Mesenchymal stem cell (in vitro differentiated cells and primary cell): ENCODE results near the gene ORC1.

Experiments used
- DNase-seq: peaks from one replicate; pipeline ENCODE4 v3.0.0-alpha.2; 2013
- H2AFZ ChIP-seq: one replicate; pipeline ENCODE4 v1.6.1; 2013; ENCODE audit warnings: low read depth, mild to moderate bottlenecking, control low read depth, inconsistent platforms, low read length, moderate library complexity
- H2AK5ac ChIP-seq: 2 replicates; pipeline ENCODE4 v1.6.1; 2013; ENCODE audit warnings: low read length, moderate library complexity, mild to moderate bottlenecking, inconsistent platforms; ENCODE audit not compliant: severe bottlenecking
- H2BK120ac ChIP-seq: one replicate; pipeline ENCODE4 v1.6.1; 2013; ENCODE audit warnings: low read depth, mild to moderate bottlenecking, inconsistent platforms, low read length, moderate library complexity
- H2BK12ac ChIP-seq, 2 experiments: one replicate each; pipeline ENCODE4 v1.6.1; 2013; ENCODE audit warnings: inconsistent platforms in 2 of 2, low read length in 2 of 2, mild to moderate bottlenecking in 2 of 2, moderate library complexity in 2 of 2, control low read depth in 1 of 2
- H2BK15ac ChIP-seq: one replicate; pipeline ENCODE4 v1.6.1; 2013; ENCODE audit warnings: mild to moderate bottlenecking, low read depth, inconsistent platforms; ENCODE audit not compliant: poor library complexity, severe bottlenecking
- H2BK5ac ChIP-seq: 2 replicates; pipeline ENCODE4 v1.6.1; 2013; ENCODE audit warnings: low read depth, mild to moderate bottlenecking, low read length, control low read depth, inconsistent platforms; ENCODE audit not compliant: poor library complexity, severe bottlenecking
- H3K14ac ChIP-seq, 2 experiments: one replicate each; pipeline ENCODE4 v1.6.1; 2013; ENCODE audit warnings: inconsistent platforms in 2 of 2, low read length in 2 of 2, control low read depth in 1 of 2, mild to moderate bottlenecking in 1 of 2, moderate library complexity in 1 of 2
- H3K18ac ChIP-seq, 2 experiments: one replicate each; pipeline ENCODE4 v1.6.1; 2013; ENCODE audit warnings: inconsistent platforms in 2 of 2, low read length in 2 of 2, control low read depth in 1 of 2, low read depth in 1 of 2, mild to moderate bottlenecking in 1 of 2
- H3K23ac ChIP-seq, 2 experiments: one replicate each; pipeline ENCODE4 v1.6.1; 2013; ENCODE audit warnings: inconsistent platforms in 2 of 2, low read length in 2 of 2, mild to moderate bottlenecking in 2 of 2, moderate library complexity in 2 of 2, control low read depth in 1 of 2
- H3K27ac ChIP-seq: 2 replicates; pipeline ENCODE4 v1.5.1; 2013; ENCODE audit warnings: mild to moderate bottlenecking, moderate library complexity, low read length, control low read depth, inconsistent platforms; ENCODE audit not compliant: poor library complexity, severe bottlenecking
- H3K27me3 ChIP-seq, 2 experiments: 2 replicates each; pipeline versions ENCODE4 v1.6.1 to v1.7.0; 2013; ENCODE audit warnings: low read length in 2 of 2, mild to moderate bottlenecking in 2 of 2, moderate library complexity in 2 of 2, control low read depth in 1 of 2, inconsistent platforms in 1 of 2; ENCODE audit not compliant: control insufficient read depth in 1 of 2, insufficient read depth in 1 of 2
- H3K36me3 ChIP-seq, 2 experiments: 2 replicates each; pipeline versions ENCODE4 v1.6.1 to v1.7.0; 2013; ENCODE audit warnings: low read length in 2 of 2, control low read depth in 1 of 2, inconsistent platforms in 1 of 2, low read depth in 1 of 2, mild to moderate bottlenecking in 1 of 2; ENCODE audit not compliant: insufficient read depth in 2 of 2, control insufficient read depth in 1 of 2
- H3K4ac ChIP-seq, 2 experiments: one replicate each; pipeline ENCODE4 v1.6.1; 2013; ENCODE audit warnings: inconsistent platforms in 2 of 2, low read length in 2 of 2, mild to moderate bottlenecking in 2 of 2, moderate library complexity in 2 of 2, control low read depth in 1 of 2, low read depth in 1 of 2
- H3K4me1 ChIP-seq: 2 replicates; pipeline ENCODE4 v1.6.1; 2013; ENCODE audit warnings: low read depth, low read length, control low read depth; ENCODE audit not compliant: control insufficient read depth, insufficient read depth
- H3K4me2 ChIP-seq: 2 replicates; pipeline ENCODE4 v1.6.1; 2013; ENCODE audit warnings: low read length, mild to moderate bottlenecking, inconsistent platforms; ENCODE audit not compliant: poor library complexity, severe bottlenecking
- H3K4me3 ChIP-seq, 2 experiments: 2 replicates each; pipeline versions ENCODE4 v1.5.1 to v1.7.0; 2013; ENCODE audit warnings: low read length in 2 of 2, mild to moderate bottlenecking in 2 of 2, control low read depth in 1 of 2, low read depth in 1 of 2; ENCODE audit not compliant: insufficient read depth in 1 of 2
- H3K79me1 ChIP-seq: replicated peaks from 2 replicates; pipeline ENCODE4 v1.6.1; 2013; ENCODE audit warnings: mild to moderate bottlenecking, control low read depth, low read length, inconsistent platforms; ENCODE audit not compliant: poor library complexity, severe bottlenecking
- H3K9ac ChIP-seq: 2 replicates; pipeline ENCODE4 v1.7.0; 2013; ENCODE audit warnings: mild to moderate bottlenecking, low read length, moderate library complexity
- H3K9me3 ChIP-seq: 2 replicates; pipeline ENCODE4 v1.7.0; 2013; ENCODE audit warnings: mild to moderate bottlenecking, low read length; ENCODE audit not compliant: control insufficient read depth
- H4K8ac ChIP-seq: one replicate; pipeline ENCODE4 v1.6.1; 2013; ENCODE audit warnings: inconsistent platforms, mild to moderate bottlenecking, low read length, moderate library complexity
- H4K91ac ChIP-seq: one replicate; pipeline ENCODE4 v1.6.1; 2013; ENCODE audit warnings: mild to moderate bottlenecking, low read length, inconsistent platforms
- WGBS: methylation state at CpG from one replicate; pipeline ENCODE4 v1.1.7; 2013; ENCODE audit warnings: mixed read lengths; 5-methylcytosine and 5-hydroxymethylcytosine counted together

Gene ORC1

DNA sequence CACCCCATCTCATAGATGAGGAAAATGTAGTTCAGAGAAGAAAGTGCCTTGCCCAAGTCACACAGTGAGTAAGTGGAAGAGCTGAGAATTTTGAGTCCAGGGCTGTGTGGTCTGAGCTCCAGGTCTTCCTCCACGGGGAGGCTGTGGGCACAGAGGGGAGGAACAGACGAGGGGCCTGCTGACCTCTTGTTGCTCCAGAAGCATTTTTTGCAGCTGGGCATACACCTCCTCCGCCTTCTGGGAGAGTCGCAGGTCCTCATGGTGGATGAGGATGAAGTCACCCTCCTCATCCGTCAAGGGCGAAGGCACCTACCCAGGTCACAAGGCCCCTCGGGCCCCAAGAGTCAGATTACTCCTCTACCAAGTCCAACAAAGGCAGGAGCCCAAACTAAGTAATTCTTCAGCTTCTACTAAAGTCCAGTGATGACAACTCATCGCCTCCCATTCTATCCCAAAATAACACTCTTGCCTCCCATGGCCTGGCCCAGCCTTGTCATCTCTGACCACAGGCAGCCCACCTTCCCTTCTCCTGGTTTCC is 47.3 kb downstream of the ORC1 start:
- Histone ChIP-seq H3K9ac (no peak overlapping the region), H3K36me3 (peaks cover 94 to 100% of the 10 kb centered on the region in 2 experiments), H2BK120ac (no peak overlapping the region), H3K9me3 (no peaks in the 10 kb centered on the region), H4K91ac (no peak overlapping the region), H3K14ac (no peak overlapping the region), H2BK15ac (no peak overlapping the region), H2BK12ac (no peak overlapping the region), H3K4me2 (no peak overlapping the region), H3K18ac (no peak overlapping the region), H3K27ac (no peak overlapping the region), H3K23ac (no peak overlapping the region), H3K79me1 (peaks cover 55% of the 10 kb centered on the region), H3K4me3 (no peak overlapping the region), H2AK5ac (no peak overlapping the region), H3K4ac (no peak overlapping the region), H2BK5ac (no peak overlapping the region), H3K4me1 (no peaks in the 10 kb centered on the region), H4K8ac (no peak overlapping the region), H3K27me3 (no peaks in the 10 kb centered on the region), H2AFZ (no peak overlapping the region)
- 97% methylated on average over 8 of the region's 8 CpGs for WGBS
- no peak for DNase-seq

DNA sequence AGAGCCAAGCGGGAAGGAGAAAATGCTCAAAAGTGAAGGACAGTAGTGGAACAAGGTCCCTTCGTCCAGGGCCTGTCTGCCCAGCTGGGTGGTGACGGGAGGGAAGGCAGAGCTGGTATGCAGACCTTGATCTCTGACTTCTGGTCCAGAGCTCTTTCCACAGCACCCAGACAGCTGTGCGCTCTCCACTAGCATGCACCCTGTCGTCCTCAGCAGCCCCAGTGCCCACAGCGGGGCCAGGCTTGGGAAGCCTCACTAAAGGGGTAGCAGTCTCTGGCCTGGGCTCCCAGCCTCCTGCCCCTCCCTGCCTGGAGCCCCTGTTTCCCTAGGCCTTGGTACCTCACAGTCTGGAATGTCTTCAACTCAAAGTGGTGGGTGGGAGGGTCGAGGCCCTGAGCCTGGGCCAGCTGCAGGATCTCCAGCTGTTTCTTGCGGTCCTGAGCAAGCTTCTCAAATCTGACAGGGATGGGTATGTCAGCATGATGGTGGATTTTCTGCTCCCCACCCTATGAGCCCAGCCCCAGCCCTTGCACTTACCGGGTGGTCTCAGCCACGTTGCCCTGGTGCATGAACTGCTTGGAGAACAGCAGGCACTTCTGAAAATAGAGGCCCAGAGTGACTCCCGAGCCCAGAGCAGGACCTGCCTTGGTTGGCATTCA is 48.2 kb downstream of the ORC1 start:
- no peak overlapping the region for H2BK5ac ChIP-seq
- no peak overlapping the region for H3K23ac ChIP-seq
- no peak overlapping the region for H4K8ac ChIP-seq
- H4K91ac ChIP-seq: no peak overlapping the region
- H2BK15ac ChIP-seq: no peak overlapping the region
- no peak overlapping the region for H3K4ac ChIP-seq
- H3K27me3 ChIP-seq: no peaks in the 10 kb centered on the region
- H3K4me1 ChIP-seq: no peaks in the 10 kb centered on the region
- no peak overlapping the region for H3K4me3 ChIP-seq
- H2AFZ ChIP-seq: no peak overlapping the region
- H3K4me2 ChIP-seq: no peak overlapping the region
- no peaks in the 10 kb centered on the region for H3K9me3 ChIP-seq
- no peak overlapping the region for H2AK5ac ChIP-seq
- no peak overlapping the region for H3K9ac ChIP-seq
- no peak overlapping the region for H3K27ac ChIP-seq
- peaks cover 47% of the 10 kb centered on the region for H3K79me1 ChIP-seq
- peaks cover 85 to 96% of the 10 kb centered on the region in 2 experiments for H3K36me3 ChIP-seq
- H3K14ac ChIP-seq: no peak overlapping the region
- no peak overlapping the region for H3K18ac ChIP-seq
- H2BK12ac ChIP-seq: no peak overlapping the region
- WGBS: 97% methylated on average over 11 of the region's 11 CpGs
- no peak overlapping the region for H2BK120ac ChIP-seq
- DNase-seq: no peak

DNA sequence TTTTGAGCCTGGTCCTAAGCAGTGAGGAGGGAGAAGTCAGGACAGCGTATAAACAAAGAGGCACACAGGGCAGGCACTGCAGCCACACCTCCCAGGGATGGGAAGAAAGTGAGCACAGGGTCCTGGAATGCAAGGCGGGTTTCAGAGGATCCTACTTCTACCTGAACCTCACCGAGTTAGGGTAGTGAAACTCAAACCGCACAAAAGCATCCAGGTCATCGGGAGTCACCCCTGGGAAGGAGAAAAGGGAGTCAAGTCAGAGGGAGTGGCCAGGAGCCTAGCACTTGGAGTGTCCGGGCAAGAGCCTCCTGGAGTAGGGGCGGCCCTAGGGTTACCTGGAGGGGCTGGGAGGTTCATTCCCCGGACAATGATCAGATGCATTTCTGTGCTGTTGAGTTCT is 48.8 kb downstream of the ORC1 start:
- Histone ChIP-seq H4K91ac (no peak overlapping the region), H3K18ac (no peak overlapping the region), H2BK15ac (no peak overlapping the region), H3K4me3 (no peak overlapping the region), H3K4ac (no peak overlapping the region), H2AK5ac (no peak overlapping the region), H3K27me3 (no peaks in the 10 kb centered on the region), H3K4me2 (no peak overlapping the region), H2BK5ac (no peak overlapping the region), H4K8ac (no peak overlapping the region), H2BK12ac (no peak overlapping the region), H3K9ac (no peak overlapping the region), H3K23ac (no peak overlapping the region), H3K9me3 (no peaks in the 10 kb centered on the region), H3K14ac (no peak overlapping the region), H2BK120ac (no peak overlapping the region), H3K36me3 (peaks cover 83 to 94% of the 10 kb centered on the region in 2 experiments), H3K79me1 (peaks cover 41% of the 10 kb centered on the region), H3K27ac (no peak overlapping the region), H3K4me1 (no peaks in the 10 kb centered on the region), H2AFZ (no peak overlapping the region)
- 98% methylated on average over 8 of the region's 8 CpGs for WGBS
- DNase-seq: no peak

DNA sequence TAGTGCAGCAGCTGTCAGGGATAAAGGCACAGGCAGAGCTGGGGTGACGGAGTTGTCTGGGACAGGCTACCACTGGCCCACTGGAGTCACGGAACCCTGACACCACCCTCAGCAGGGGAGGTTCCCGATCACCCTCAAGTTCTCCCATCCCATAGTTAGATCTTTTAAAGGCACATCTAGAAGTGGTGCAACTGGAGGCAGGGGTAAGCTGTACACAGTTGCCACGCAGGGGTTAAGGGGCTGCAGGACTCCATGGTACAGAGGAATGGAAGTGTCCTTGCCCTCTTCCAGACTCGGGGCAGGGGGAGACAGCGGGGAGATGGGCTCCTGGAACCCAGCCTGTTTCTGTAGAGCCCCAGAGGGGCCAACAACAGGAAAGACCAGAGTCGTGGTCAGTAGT is 51.5 kb downstream of the ORC1 start:
- H3K27ac ChIP-seq: no peak overlapping the region
- no peak overlapping the region for H2BK12ac ChIP-seq
- no peak overlapping the region for H2BK15ac ChIP-seq
- H3K9me3 ChIP-seq: no peaks in the 10 kb centered on the region
- no peak overlapping the region for H3K4me2 ChIP-seq
- no peak overlapping the region for H3K4ac ChIP-seq
- no peak overlapping the region for H4K91ac ChIP-seq
- H4K8ac ChIP-seq: no peak overlapping the region
- DNase-seq: no peak
- no peak overlapping the region for H3K9ac ChIP-seq
- WGBS: 96% methylated on average over 6 of the region's 7 CpGs
- H3K4me1 ChIP-seq: peaks cover 2% of the 10 kb centered on the region
- no peak overlapping the region for H3K4me3 ChIP-seq
- no peak overlapping the region for H2BK120ac ChIP-seq
- no peak overlapping the region for H2BK5ac ChIP-seq
- H2AK5ac ChIP-seq: no peak overlapping the region
- no peak overlapping the region for H3K23ac ChIP-seq
- H3K27me3 ChIP-seq: no peaks in the 10 kb centered on the region
- H2AFZ ChIP-seq: no peak overlapping the region
- no peak overlapping the region for H3K18ac ChIP-seq
- H3K79me1 ChIP-seq: peaks cover 17% of the 10 kb centered on the region
- H3K14ac ChIP-seq: no peak overlapping the region
- peaks cover 61 to 66% of the 10 kb centered on the region in 2 experiments for H3K36me3 ChIP-seq
